GM12878 (cell line): Measurements from ENCODE around the gene ERVMER34-1. TPM values are rescaled to one million over a fixed set of nuclear protein-coding genes. Genes with fewer than 3 reads are reported as not detected.

Experiments
- ATAC-seq: fragments of 200-7000 bp; cut with Tn5 transposase; 3 replicates; pipeline ENCODE4 v1.9.1; 2020; ENCODE audit warnings: mild to moderate bottlenecking, moderate library complexity
- BruUV-seq: library from RNA; stranded (reverse); fragments of 400-500 nt; replicated peaks from 2 replicates; lab custom pipeline; 2021; lab: Mats Ljungman, UMichigan
- CTCF ChIA-PET: fragments of 300-600 bp; sonication (Branson Sonifier 250); formaldehyde crosslinking; extraction: SDS; loops from one replicate; lab custom pipeline; 2021; ENCODE audit warnings: inconsistent platforms; lab: Yijun Ruan, JAX
- POLR2A ChIA-PET: fragments of 350-600 bp; formaldehyde crosslinking; extraction: SDS; loops from one replicate; lab custom pipeline; 2021; ENCODE audit warnings: inconsistent platforms; lab: Charles Lee
- RAD21 ChIA-PET: fragments of 300-600 bp; sonication (Branson Sonifier 250); formaldehyde crosslinking; loops from one replicate; lab custom pipeline; 2023; ENCODE audit warnings: antibody characterized with exemption; ENCODE audit not compliant: unreplicated experiment; lab: Charles Lee
- SMC1A ChIA-PET: fragments of 300-600 bp; sonication (Branson Sonifier 250); formaldehyde crosslinking; loops from one replicate; lab custom pipeline; 2023; ENCODE audit not compliant: unreplicated experiment, uncharacterized antibody; lab: Charles Lee
- DNase-seq: peaks from one replicate; pipeline ENCODE4 v3.0.0-alpha.2; 2011; ENCODE audit warnings: low read depth, low spot score
- FAIRE-seq: peaks from 3 replicates; lab custom pipeline; 2011; peaks lifted over from hg19 to GRCh38; lab: Jason Lieb, UNC
- H2AFZ ChIP-seq: 2 replicates; pipeline ENCODE4 v1.6.0; 2011; ENCODE audit warnings: low read depth, low read length, control low read depth; ENCODE audit not compliant: control insufficient read depth
- H3K27ac ChIP-seq: 2 replicates; pipeline ENCODE4 v1.5.1; 2011; ENCODE audit warnings: control low read depth; ENCODE audit not compliant: control insufficient read depth, insufficient read depth
- H3K27me3 ChIP-seq, 2 experiments: replicated peaks in 1 of 2; 2 replicates each; pipeline versions ENCODE4 v1.6.0 to v1.6.1; 2011; ENCODE audit warnings: low read length in 1 of 2; ENCODE audit not compliant: control insufficient read depth in 2 of 2, insufficient read depth in 2 of 2
- H3K36me3 ChIP-seq, 2 experiments: 2 replicates each; pipeline ENCODE4 v1.5.1; 2011; ENCODE audit warnings: low read length in 1 of 2; ENCODE audit not compliant: control insufficient read depth in 2 of 2, insufficient read depth in 2 of 2
- H3K4me1 ChIP-seq: 2 replicates; pipeline ENCODE4 v1.6.1; 2011; ENCODE audit warnings: mild to moderate bottlenecking, low read length, moderate library complexity, mixed read lengths; ENCODE audit not compliant: control insufficient read depth, insufficient read depth
- H3K4me2 ChIP-seq: 2 replicates; pipeline ENCODE4 v1.6.0; 2011; ENCODE audit warnings: control low read depth; ENCODE audit not compliant: control insufficient read depth, insufficient read depth
- H3K4me3 ChIP-seq: fragments of 200-600 bp; sonication (generic); 2 replicates; pipeline ENCODE4 v1.5.1; 2016
- H3K79me2 ChIP-seq: 2 replicates; pipeline ENCODE4 v1.6.0; 2011; ENCODE audit warnings: low read length; ENCODE audit not compliant: control insufficient read depth, insufficient read depth
- H3K9ac ChIP-seq: 2 replicates; pipeline ENCODE4 v1.8.0; 2011; ENCODE audit warnings: low read length, control low read depth, mixed read lengths; ENCODE audit not compliant: control insufficient read depth, insufficient read depth
- H3K9me3 ChIP-seq: replicated peaks from 3 replicates; pipeline ENCODE4 v1.5.1; 2011; ENCODE audit warnings: mild to moderate bottlenecking, low read length; ENCODE audit not compliant: control insufficient read depth, insufficient read depth
- H4K20me1 ChIP-seq: 2 replicates; pipeline ENCODE4 v1.6.0; 2011; ENCODE audit not compliant: control insufficient read depth, insufficient read depth
- ATF2 ChIP-seq: IDR thresholded peaks from 2 replicates; pipeline ENCODE4 v1.6.1; 2012; ENCODE audit warnings: low read length, inconsistent platforms
- BACH1 ChIP-seq: fragments of 450-650 bp; IDR thresholded peaks from 2 replicates; pipeline ENCODE4 v1.6.1; 2017; ENCODE audit warnings: mild to moderate bottlenecking, borderline replicate concordance
- BCL11A ChIP-seq: IDR thresholded peaks from 2 replicates; pipeline ENCODE4 v1.6.1; 2011; ENCODE audit warnings: low read depth, low read length
- E2F4 ChIP-seq: IDR thresholded peaks from 2 replicates; pipeline ENCODE4 v1.6.1; 2012; ENCODE audit warnings: low read depth, low read length, improper control_type of control experiment
- LARP7 ChIP-seq: fragments of 450-650 bp; IDR thresholded peaks from 2 replicates; pipeline ENCODE4 v1.6.1; 2017; ENCODE audit warnings: mild to moderate bottlenecking
- MXI1 ChIP-seq: fragments of 150-350 bp; IDR thresholded peaks from 2 replicates; pipeline ENCODE4 v1.6.1; 2011; ENCODE audit warnings: low read depth, mild to moderate bottlenecking, inconsistent platforms, low read length, improper control_type of control experiment
- NKRF ChIP-seq: fragments of 450-650 bp; conservative IDR thresholded peaks from 2 replicates; pipeline ENCODE4 v1.6.1; 2017; ENCODE audit warnings: mild to moderate bottlenecking, moderate library complexity
- SIN3A ChIP-seq: IDR thresholded peaks from 2 replicates; pipeline ENCODE4 v1.6.1; 2012; ENCODE audit warnings: low read depth, low read length, improper control_type of control experiment
- SUPT20H ChIP-seq: IDR thresholded peaks from 2 replicates; pipeline ENCODE4 v1.6.1; 2011; ENCODE audit warnings: low read depth, mild to moderate bottlenecking, low read length, moderate library complexity, borderline replicate concordance; ENCODE audit not compliant: control insufficient read depth
- TCF12 ChIP-seq: IDR thresholded peaks from 2 replicates; pipeline ENCODE4 v1.6.1; 2011; ENCODE audit warnings: low read depth, mild to moderate bottlenecking, low read length
- USF2 ChIP-seq: IDR thresholded peaks from 2 replicates; pipeline ENCODE4 v1.6.1; 2011; ENCODE audit warnings: low read depth, low read length, improper control_type of control experiment, borderline replicate concordance
- YY1 ChIP-seq: IDR thresholded peaks from 2 replicates; pipeline ENCODE4 v1.6.1; 2011; ENCODE audit warnings: low read depth, mild to moderate bottlenecking, low read length
- ZNF207 ChIP-seq: fragments of 450-650 bp; IDR thresholded peaks from 2 replicates; pipeline ENCODE4 v1.6.1; 2014; ENCODE audit warnings: antibody characterized with exemption, mild to moderate bottlenecking, borderline replicate concordance
- WGBS: methylation state at CpG from one replicate; pipeline ENCODE4 v1.1.6; 2016; ENCODE audit warnings: low lambda C conversion rate; ENCODE audit not compliant: insufficient replicate concordance, insufficient coverage; ENCODE audit errors: missing lambda C conversion rate; 5-methylcytosine and 5-hydroxymethylcytosine counted together
- in situ Hi-C: fragments of 300-500 bp; cut with MboI; formaldehyde crosslinking; loops from 9 replicates; pipeline ENCODE4 v1.14.3; 2018; ENCODE audit warnings: mixed read lengths
- intact Hi-C: fragments of 100-400 bp; cut with micrococcal nuclease; formaldehyde crosslinking; loops from one replicate; pipeline ENCODE4 v1.14.2; 2022; ENCODE audit not compliant: unreplicated experiment
- polyA plus RNA-seq, 11 experiments: library from polyadenylated mRNA; depleted of rRNA in 4 of 11; unstranded in 6 of 11; stranded (reverse) in 5 of 11; fragments of >200 nt; fragmentation: Nextera tagmentation in 4 of 11; fragmentation: Illumina TruSeq in 1 of 11; extraction: Ambion mirVana in 4 of 11; extraction: Trizol in 1 of 11; gene quantifications; 1 replicate in 1 of 11; 2 replicates in 10 of 11; pipeline versions ENCODE4 v1.2.1 to v1.2.3, GENCODE V29; 2011 to 2016; ENCODE audit warnings: inconsistent platforms in 2 of 11, missing spikeins in 2 of 11, low read depth in 1 of 11
- total RNA-seq, 4 experiments: library from RNA; depleted of rRNA in 3 of 4; stranded (reverse); fragments of >200 nt in 3 of 4; fragmentation: Illumina TruSeq in 1 of 4; extraction: Trizol in 1 of 4; gene quantifications; 2 replicates each; pipeline versions ENCODE4 v1.2.1 to v1.2.3, GENCODE V29; 2013 to 2021

ERVMER34-1 gene
- total and polyA plus RNA-seq, 10 of the 15 experiments (the other 5 are each of a cell fraction or from before 2014, with no cell fraction given): not detected

GRCh38 chr4:52711834-52712250 is 39.4 kb downstream of the ERVMER34-1 start:
- H3K9me3 ChIP-seq: no peaks in the 10 kb centered on the region
- TF ChIP-seq BACH1: no peak
- TF ChIP-seq TCF12: no peak
- no peak for TF ChIP-seq ATF2
- TF ChIP-seq E2F4: no peak
- TF ChIP-seq USF2: no peak
- TF ChIP-seq MXI1: 0 out of 2 replicates have a peak, but pooled peaks have one; percentile 48
- peak; percentile 36; the same call in 1 of the 2 replicates for TF ChIP-seq LARP7
- no peak for TF ChIP-seq SUPT20H
- TF ChIP-seq NKRF: 0 out of 2 replicates have a peak, but pooled peaks have one; percentile 10
- peak; percentile 61; the same call in 1 of the 2 replicates for TF ChIP-seq YY1
- TF ChIP-seq ZNF207: peak; percentile 28; the same call in 1 of the 2 replicates
- 0 out of 2 replicates have a peak, but pooled peaks have one; percentile 19 for TF ChIP-seq SIN3A
- TF ChIP-seq BCL11A: no peak

More at GRCh38 chr4:52711834-52712250, 39.4 kb downstream of the ERVMER34-1 start:
- H3K27ac ChIP-seq: peak overlapping the region; percentile 81
- in situ Hi-C loops (loop anchor here (25.0 kb wide), 1 partner anchor 650 kb away; the partner anchor contains the start of gene SCFD2), intact Hi-C loops (loop anchor here (5.0 to 10.0 kb wide), 3 partner anchors 55 to 1353 kb away; partner anchors contain the start of genes CHIC2 and USP46)
- peaks cover 39% of the 10 kb centered on the region for H3K4me1 ChIP-seq
- no peak for FAIRE-seq
- DNase-seq: no peak
- H3K4me2 ChIP-seq: peak overlapping the region; percentile 95
- H3K27me3 ChIP-seq: no peaks in the 10 kb centered on the region
- ChIA-PET POLR2A (interaction anchor here (1.0 to 2.9 kb wide), 7 partner anchors 10 to 988 kb away, joined by 3 to 56 read pairs (median 7); partner anchors contain the start of gene USP46), RAD21 (interaction anchor here (0.9 to 3.6 kb wide), 8 partner anchors 10 to 336 kb away, joined by 3 to 25 read pairs (median 4); partner anchors contain the start of gene USP46), SMC1A (interaction anchor here (1.2 to 2.5 kb wide), 8 partner anchors 10 to 72 kb away, joined by 3 to 16 read pairs (median 6); no protein-coding TSS in a partner anchor), CTCF (interaction anchor here (1.0 to 1.8 kb wide), 7 partner anchors 8 to 869 kb away, joined by 3 to 6 read pairs (median 3); partner anchors contain the start of gene DCUN1D4)
- peaks cover 39% of the 10 kb centered on the region for H3K79me2 ChIP-seq
- H2AFZ ChIP-seq: peak overlapping the region; percentile 24
- H3K36me3 ChIP-seq: peaks cover 5 to 30% of the 10 kb centered on the region in 2 experiments
- TSS peak; percentile 85 for BruUV-seq
- H4K20me1 ChIP-seq: peaks cover 3% of the 10 kb centered on the region; the same call in 1 of the 2 replicates
- H3K4me3 ChIP-seq: peak overlapping the region; percentile 64
- H3K9ac ChIP-seq: peak overlapping the region; percentile 42
- ATAC-seq: peak; percentile 5
- 0% methylated on average over 15 of the region's 15 CpGs for WGBS
